Testis (tissue), 2 donors: Measurements from ENCODE around the gene SDSL.

ENCODE experiments used
- CTCF ChIP-seq, 3 experiments: fragments of 450-650 bp in 2 of 3; fragments of 200-600 bp in 1 of 3; sonication (generic) in 1 of 3; IDR thresholded peaks; one replicate each; pipeline ENCODE4 v1.5.1; 2016 to 2019; ENCODE audit warnings: antibody characterized with exemption in 3 of 3, mild to moderate bottlenecking in 2 of 3, moderate library complexity in 1 of 3
- POLR2A ChIP-seq: fragments of 450-650 bp; IDR thresholded peaks from one replicate; pipeline ENCODE4 v1.6.1; 2017; ENCODE audit warnings: antibody characterized with exemption, mild to moderate bottlenecking, moderate library complexity

- no peak for TF ChIP-seq CTCF (IDR thresholded peaks at IDR 0.05)
- TF ChIP-seq POLR2A: no peak
Observed at GRCh38 chr12:113480336-113480971, 58.3 kb downstream of the SDSL start.
